SK-N-SH (cell line): ENCODE results near the gene ZCCHC7.

Experiments
- CHD2 ChIP-seq: fragments of 150-350 bp; IDR thresholded peaks from 2 replicates; pipeline ENCODE4 v1.6.1; 2018; ENCODE audit warnings: low read length; ENCODE audit not compliant: partially characterized antibody
- FOSL2 ChIP-seq: IDR thresholded peaks from 2 replicates; pipeline ENCODE4 v1.4.0; 2012; ENCODE audit warnings: low read depth, mild to moderate bottlenecking, moderate library complexity, borderline replicate concordance
- POLR2AphosphoS5 ChIP-seq: IDR thresholded peaks from 2 replicates; pipeline ENCODE4 v1.6.1; 2012; ENCODE audit warnings: low read depth, low read length
- RAD21 ChIP-seq: IDR thresholded peaks from 2 replicates; pipeline ENCODE4 v1.6.1; 2012; ENCODE audit warnings: mild to moderate bottlenecking, low read length
- RFX5 ChIP-seq: IDR thresholded peaks from 2 replicates; pipeline ENCODE4 v1.6.1; 2012; ENCODE audit warnings: mild to moderate bottlenecking, improper control_type of control experiment, low read length
- TCF12 ChIP-seq: IDR thresholded peaks from 2 replicates; pipeline ENCODE4 v1.4.0; 2012
- TF ChIP-seq, protein P1 (sequence below): fragments of 200-600 bp; sonication (generic); IDR thresholded peaks from 2 replicates; pipeline ENCODE4 v1.6.1; 2017; ENCODE audit warnings: antibody characterized with exemption, mild to moderate bottlenecking, moderate library complexity
- TF ChIP-seq, protein P2 (sequence below): IDR thresholded peaks from 2 replicates; pipeline ENCODE4 v1.6.1; 2012; ENCODE audit warnings: mild to moderate bottlenecking, low read depth, low read length, moderate library complexity
- TF ChIP-seq, protein P3 (sequence below): fragments of 150-350 bp; IDR thresholded peaks from 2 replicates; pipeline ENCODE4 v1.6.1; 2017; ENCODE audit warnings: antibody characterized with exemption, low read length, low read depth, borderline replicate concordance
- TF ChIP-seq, protein P4 (sequence below): IDR thresholded peaks from 2 replicates; pipeline ENCODE4 v1.4.0; 2012; ENCODE audit warnings: low read depth
- TF ChIP-seq, protein P5 (sequence below): IDR thresholded peaks from 2 replicates; pipeline ENCODE4 v1.4.0; 2012; ENCODE audit warnings: low read depth, borderline replicate concordance

DNA sequence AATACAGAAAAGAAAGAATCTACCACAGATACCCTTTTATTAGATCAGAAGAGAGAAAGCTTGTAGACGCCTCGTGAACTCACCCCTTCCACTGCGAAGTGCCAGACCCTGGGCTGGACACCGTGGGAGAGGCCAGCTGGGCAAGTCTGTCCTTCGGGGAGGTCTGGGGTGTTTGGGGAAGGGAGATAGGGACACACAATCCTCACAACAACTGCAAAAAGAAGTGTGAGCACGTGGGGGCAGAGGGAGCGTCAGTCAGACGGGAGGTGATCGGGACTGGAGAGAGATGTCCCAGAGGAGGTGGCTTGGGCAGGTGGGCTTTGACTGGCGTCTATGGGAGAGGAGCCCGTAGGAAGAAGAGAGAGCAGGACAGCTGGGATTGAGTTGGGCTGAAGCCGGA lies 274.9 kb downstream of the ZCCHC7 start:
- no peak for TF ChIP-seq CHD2
- no peak for TF ChIP-seq POLR2AphosphoS5
- no peak for TF ChIP-seq FOSL2
- TF ChIP-seq, protein P1, sequence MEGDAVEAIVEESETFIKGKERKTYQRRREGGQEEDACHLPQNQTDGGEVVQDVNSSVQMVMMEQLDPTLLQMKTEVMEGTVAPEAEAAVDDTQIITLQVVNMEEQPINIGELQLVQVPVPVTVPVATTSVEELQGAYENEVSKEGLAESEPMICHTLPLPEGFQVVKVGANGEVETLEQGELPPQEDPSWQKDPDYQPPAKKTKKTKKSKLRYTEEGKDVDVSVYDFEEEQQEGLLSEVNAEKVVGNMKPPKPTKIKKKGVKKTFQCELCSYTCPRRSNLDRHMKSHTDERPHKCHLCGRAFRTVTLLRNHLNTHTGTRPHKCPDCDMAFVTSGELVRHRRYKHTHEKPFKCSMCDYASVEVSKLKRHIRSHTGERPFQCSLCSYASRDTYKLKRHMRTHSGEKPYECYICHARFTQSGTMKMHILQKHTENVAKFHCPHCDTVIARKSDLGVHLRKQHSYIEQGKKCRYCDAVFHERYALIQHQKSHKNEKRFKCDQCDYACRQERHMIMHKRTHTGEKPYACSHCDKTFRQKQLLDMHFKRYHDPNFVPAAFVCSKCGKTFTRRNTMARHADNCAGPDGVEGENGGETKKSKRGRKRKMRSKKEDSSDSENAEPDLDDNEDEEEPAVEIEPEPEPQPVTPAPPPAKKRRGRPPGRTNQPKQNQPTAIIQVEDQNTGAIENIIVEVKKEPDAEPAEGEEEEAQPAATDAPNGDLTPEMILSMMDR, result no peak
- no peak for TF ChIP-seq RAD21
- no peak for TF ChIP-seq RFX5
- TF ChIP-seq, protein P2, sequence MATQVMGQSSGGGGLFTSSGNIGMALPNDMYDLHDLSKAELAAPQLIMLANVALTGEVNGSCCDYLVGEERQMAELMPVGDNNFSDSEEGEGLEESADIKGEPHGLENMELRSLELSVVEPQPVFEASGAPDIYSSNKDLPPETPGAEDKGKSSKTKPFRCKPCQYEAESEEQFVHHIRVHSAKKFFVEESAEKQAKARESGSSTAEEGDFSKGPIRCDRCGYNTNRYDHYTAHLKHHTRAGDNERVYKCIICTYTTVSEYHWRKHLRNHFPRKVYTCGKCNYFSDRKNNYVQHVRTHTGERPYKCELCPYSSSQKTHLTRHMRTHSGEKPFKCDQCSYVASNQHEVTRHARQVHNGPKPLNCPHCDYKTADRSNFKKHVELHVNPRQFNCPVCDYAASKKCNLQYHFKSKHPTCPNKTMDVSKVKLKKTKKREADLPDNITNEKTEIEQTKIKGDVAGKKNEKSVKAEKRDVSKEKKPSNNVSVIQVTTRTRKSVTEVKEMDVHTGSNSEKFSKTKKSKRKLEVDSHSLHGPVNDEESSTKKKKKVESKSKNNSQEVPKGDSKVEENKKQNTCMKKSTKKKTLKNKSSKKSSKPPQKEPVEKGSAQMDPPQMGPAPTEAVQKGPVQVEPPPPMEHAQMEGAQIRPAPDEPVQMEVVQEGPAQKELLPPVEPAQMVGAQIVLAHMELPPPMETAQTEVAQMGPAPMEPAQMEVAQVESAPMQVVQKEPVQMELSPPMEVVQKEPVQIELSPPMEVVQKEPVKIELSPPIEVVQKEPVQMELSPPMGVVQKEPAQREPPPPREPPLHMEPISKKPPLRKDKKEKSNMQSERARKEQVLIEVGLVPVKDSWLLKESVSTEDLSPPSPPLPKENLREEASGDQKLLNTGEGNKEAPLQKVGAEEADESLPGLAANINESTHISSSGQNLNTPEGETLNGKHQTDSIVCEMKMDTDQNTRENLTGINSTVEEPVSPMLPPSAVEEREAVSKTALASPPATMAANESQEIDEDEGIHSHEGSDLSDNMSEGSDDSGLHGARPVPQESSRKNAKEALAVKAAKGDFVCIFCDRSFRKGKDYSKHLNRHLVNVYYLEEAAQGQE, result no peak
- no peak for TF ChIP-seq TCF12
- TF ChIP-seq, protein P3, sequence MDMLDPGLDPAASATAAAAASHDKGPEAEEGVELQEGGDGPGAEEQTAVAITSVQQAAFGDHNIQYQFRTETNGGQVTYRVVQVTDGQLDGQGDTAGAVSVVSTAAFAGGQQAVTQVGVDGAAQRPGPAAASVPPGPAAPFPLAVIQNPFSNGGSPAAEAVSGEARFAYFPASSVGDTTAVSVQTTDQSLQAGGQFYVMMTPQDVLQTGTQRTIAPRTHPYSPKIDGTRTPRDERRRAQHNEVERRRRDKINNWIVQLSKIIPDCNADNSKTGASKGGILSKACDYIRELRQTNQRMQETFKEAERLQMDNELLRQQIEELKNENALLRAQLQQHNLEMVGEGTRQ, result no peak
- TF ChIP-seq, protein P4, sequence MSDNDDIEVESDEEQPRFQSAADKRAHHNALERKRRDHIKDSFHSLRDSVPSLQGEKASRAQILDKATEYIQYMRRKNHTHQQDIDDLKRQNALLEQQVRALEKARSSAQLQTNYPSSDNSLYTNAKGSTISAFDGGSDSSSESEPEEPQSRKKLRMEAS, result no peak
- TF ChIP-seq, protein P5, sequence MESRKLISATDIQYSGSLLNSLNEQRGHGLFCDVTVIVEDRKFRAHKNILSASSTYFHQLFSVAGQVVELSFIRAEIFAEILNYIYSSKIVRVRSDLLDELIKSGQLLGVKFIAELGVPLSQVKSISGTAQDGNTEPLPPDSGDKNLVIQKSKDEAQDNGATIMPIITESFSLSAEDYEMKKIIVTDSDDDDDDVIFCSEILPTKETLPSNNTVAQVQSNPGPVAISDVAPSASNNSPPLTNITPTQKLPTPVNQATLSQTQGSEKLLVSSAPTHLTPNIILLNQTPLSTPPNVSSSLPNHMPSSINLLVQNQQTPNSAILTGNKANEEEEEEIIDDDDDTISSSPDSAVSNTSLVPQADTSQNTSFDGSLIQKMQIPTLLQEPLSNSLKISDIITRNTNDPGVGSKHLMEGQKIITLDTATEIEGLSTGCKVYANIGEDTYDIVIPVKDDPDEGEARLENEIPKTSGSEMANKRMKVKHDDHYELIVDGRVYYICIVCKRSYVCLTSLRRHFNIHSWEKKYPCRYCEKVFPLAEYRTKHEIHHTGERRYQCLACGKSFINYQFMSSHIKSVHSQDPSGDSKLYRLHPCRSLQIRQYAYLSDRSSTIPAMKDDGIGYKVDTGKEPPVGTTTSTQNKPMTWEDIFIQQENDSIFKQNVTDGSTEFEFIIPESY, result no peak
